GM12892 (cell line): ENCODE results near the gene MED31.

Source experiments
- POLR2A ChIP-seq: IDR thresholded peaks from 2 replicates; pipeline ENCODE4 v1.6.1; 2011; ENCODE audit warnings: low read depth, low read length, control low read depth
- POLR2AphosphoS5 ChIP-seq: IDR thresholded peaks from 2 replicates; pipeline ENCODE4 v1.6.1; 2011; ENCODE audit warnings: low read depth, low read length, control low read depth
- TAF1 ChIP-seq: IDR thresholded peaks from 2 replicates; pipeline ENCODE4 v1.6.1; 2011; ENCODE audit warnings: low read depth, mild to moderate bottlenecking, control low read depth, low read length, borderline replicate concordance

GRCh38 chr17:6666077-6666521 lies 14.7 kb upstream of the MED31 start:
- TF ChIP-seq POLR2AphosphoS5 (no peak), POLR2A (no peak), TAF1 (no peak)
